Measurements from ENCODE around the gene TCN1.
"Not testable (repeated sequence)": the region's sequence is repeated elsewhere in the genome, so short reads cannot be mapped to it uniquely, and the experiment has no call there.

The TCN1 gene

GRCh38 chr11:59857439-59858434 lies 8.6 kb downstream of the TCN1 start:
- DNase-seq, result no peak

GRCh38 chr11:59854871-59855270 lies 11.4 kb downstream of the TCN1 start:
- no peak for DNase-seq

GRCh38 chr11:59851416-59851815 lies 14.9 kb downstream of the TCN1 start:
- DNase-seq, result not testable (repeated sequence)

GRCh38 chr11:59849551-59849950 lies 16.7 kb downstream of the TCN1 start:
- not testable (repeated sequence) for DNase-seq

- no peak for DNase-seq
Measured at GRCh38 chr11:59849129-59849528, 17.2 kb downstream of the TCN1 start.

- not testable (repeated sequence) for DNase-seq
Measured at GRCh38 chr11:59848439-59848838, 17.8 kb downstream of the TCN1 start.

GRCh38 chr11:59847626-59848025 lies 18.7 kb downstream of the TCN1 start:
- DNase-seq, result no peak

GRCh38 chr11:59846556-59846955 lies 19.7 kb downstream of the TCN1 start:
- no peak for DNase-seq

GRCh38 chr11:59845399-59845798 lies 20.9 kb downstream of the TCN1 start, which contains the start of gene CBLIF:
CBLIF (minus strand) TSS chr11:59845499; CDS start chr11:59845453, 46 bp downstream.
- no peak for DNase-seq

GRCh38 chr11:59842316-59842715 lies 24.0 kb downstream of the TCN1 start:
- no peak for DNase-seq

- no peak for DNase-seq
Measured at GRCh38 chr11:59841514-59841913, 24.8 kb downstream of the TCN1 start.

GRCh38 chr11:59839615-59840014 lies 26.7 kb downstream of the TCN1 start:
- DNase-seq, result no peak

GRCh38 chr11:59833602-59834001 lies 32.7 kb downstream of the TCN1 start:
- DNase-seq, result no peak

GRCh38 chr11:59829358-59829757 lies 36.9 kb downstream of the TCN1 start:
- no peak for DNase-seq

GRCh38 chr11:59822989-59823566 lies 43.2 kb downstream of the TCN1 start:
- DNase-seq, result peak; percentile 16 to 67

GRCh38 chr11:59818572-59818971 lies 47.7 kb downstream of the TCN1 start:
- no peak for DNase-seq

GRCh38 chr11:59816434-59816833 lies 49.9 kb downstream of the TCN1 start:
- DNase-seq, result not testable (repeated sequence)

- no peak for DNase-seq
Measured at GRCh38 chr11:59815754-59816153, 50.5 kb downstream of the TCN1 start.

GRCh38 chr11:59814021-59814420 lies 52.3 kb downstream of the TCN1 start:
- no peak for DNase-seq

- no peak for DNase-seq
Measured at GRCh38 chr11:59813364-59813763, 52.9 kb downstream of the TCN1 start.

- DNase-seq, result no peak
Measured at GRCh38 chr11:59812220-59812619, 54.1 kb downstream of the TCN1 start.

- no peak for DNase-seq
Measured at GRCh38 chr11:59810911-59811259, 55.4 kb downstream of the TCN1 start.

- peak; percentile 71 to 86 for DNase-seq
Measured at GRCh38 chr11:59810189-59810910, 55.9 kb downstream of the TCN1 start, which contains the start of gene MRPL16. MRPL16 (minus strand) TSS chr11:59810778; CDS start chr11:59810658, 120 bp downstream.

Measured in NCI-H524 (cell line).